HG03521 (cell line): ENCODE data around the gene NEO1.

Experiments used
- ATAC-seq: cut with Tn5 transposase; IDR thresholded peaks from one replicate; pipeline ENCODE4 v1.9.1; 2021; ENCODE audit warnings: mild to moderate bottlenecking, moderate library complexity; ENCODE audit not compliant: unreplicated experiment

The NEO1 gene, protein sequence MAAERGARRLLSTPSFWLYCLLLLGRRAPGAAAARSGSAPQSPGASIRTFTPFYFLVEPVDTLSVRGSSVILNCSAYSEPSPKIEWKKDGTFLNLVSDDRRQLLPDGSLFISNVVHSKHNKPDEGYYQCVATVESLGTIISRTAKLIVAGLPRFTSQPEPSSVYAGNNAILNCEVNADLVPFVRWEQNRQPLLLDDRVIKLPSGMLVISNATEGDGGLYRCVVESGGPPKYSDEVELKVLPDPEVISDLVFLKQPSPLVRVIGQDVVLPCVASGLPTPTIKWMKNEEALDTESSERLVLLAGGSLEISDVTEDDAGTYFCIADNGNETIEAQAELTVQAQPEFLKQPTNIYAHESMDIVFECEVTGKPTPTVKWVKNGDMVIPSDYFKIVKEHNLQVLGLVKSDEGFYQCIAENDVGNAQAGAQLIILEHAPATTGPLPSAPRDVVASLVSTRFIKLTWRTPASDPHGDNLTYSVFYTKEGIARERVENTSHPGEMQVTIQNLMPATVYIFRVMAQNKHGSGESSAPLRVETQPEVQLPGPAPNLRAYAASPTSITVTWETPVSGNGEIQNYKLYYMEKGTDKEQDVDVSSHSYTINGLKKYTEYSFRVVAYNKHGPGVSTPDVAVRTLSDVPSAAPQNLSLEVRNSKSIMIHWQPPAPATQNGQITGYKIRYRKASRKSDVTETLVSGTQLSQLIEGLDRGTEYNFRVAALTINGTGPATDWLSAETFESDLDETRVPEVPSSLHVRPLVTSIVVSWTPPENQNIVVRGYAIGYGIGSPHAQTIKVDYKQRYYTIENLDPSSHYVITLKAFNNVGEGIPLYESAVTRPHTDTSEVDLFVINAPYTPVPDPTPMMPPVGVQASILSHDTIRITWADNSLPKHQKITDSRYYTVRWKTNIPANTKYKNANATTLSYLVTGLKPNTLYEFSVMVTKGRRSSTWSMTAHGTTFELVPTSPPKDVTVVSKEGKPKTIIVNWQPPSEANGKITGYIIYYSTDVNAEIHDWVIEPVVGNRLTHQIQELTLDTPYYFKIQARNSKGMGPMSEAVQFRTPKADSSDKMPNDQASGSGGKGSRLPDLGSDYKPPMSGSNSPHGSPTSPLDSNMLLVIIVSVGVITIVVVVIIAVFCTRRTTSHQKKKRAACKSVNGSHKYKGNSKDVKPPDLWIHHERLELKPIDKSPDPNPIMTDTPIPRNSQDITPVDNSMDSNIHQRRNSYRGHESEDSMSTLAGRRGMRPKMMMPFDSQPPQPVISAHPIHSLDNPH (N-terminal part only)

DNA sequence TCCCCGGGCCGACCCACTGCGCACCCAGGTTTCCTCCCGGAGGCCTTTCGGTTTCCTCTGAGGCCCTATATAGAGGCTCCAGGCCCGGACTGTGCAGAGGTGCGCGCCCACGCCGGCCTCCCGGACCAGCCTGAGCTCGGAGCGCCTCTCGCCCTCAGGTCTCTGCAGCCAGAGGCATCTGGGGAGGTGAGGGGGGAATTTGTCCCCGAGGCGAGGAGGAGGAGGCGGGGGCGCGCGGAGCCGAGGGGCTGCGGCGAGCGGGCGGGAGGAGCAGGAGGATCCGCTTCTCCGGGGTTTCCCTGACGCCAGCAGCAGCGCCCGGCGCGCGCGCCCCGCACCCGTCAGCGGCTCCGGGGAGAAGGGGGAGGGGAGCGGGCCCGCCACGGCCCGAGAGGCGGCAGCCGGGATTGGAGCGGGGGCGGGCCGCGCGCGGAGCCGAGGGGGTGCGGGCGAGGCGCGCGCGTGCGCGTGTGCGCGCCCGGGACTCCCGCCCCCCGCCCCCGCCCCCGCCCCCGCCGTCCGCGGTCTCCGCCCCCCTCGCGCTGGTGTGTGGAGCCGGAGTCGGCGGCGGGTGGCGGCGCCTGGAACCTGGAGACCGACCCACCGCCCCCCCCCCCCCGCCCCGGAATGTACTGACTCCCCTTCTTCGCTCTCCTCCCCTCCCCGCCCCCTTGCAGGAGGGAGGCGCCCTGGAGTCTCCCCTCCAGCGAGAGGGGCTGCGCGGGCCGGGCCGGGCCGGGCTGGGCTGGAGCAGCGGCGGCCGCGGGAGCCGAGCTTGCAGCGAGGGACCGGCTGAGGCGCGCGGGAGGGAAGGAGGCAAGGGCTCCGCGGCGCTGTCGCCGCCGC is at the start of gene NEO1:
Gene NEO1, plus strand, starts transcription at position 657 of the 846 bp plus-strand sequence. CDS start 213 bp downstream, outside the sequence.
- peak; percentile 64 for ATAC-seq

DNA sequence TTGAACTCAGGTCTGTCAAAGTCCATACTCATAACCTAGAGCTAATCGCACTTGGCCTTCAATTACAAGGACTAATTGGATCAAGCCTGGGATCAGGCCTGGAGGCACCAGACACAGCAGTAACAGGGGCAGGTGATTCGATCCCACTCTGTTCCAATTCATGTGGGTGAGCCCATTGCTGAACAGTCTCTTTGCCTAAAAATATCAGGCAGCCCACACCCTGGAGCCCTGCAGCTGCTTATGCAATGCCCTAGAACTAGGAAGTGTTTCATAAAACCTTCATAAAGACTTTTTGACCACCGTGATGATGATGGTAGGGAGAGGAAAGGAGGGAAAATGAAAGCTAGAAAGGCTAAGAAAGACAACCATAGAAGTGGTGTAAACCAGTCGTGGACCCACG is 47.8 kb upstream of the NEO1 start:
- ATAC-seq: no peak

DNA sequence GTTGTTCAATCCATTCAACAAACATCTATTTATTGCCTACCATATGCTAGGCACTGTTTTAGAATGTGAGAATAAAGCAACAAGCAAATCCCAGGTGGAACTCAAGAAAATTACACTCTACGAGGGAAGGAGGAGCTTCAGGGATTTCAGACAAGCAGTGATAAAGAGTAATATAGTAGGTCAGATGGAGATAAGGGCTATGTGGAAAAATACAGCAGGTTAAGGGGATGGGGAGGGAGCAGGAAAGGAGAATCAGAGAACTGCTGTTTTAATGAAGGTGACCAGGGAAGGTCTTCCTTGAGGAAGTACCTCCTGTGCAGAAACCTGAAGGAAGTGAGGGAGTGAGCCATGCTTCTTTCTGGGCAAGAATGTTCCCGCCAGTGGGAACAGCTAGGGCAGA is 47.2 kb upstream of the NEO1 start:
- no peak for ATAC-seq

DNA sequence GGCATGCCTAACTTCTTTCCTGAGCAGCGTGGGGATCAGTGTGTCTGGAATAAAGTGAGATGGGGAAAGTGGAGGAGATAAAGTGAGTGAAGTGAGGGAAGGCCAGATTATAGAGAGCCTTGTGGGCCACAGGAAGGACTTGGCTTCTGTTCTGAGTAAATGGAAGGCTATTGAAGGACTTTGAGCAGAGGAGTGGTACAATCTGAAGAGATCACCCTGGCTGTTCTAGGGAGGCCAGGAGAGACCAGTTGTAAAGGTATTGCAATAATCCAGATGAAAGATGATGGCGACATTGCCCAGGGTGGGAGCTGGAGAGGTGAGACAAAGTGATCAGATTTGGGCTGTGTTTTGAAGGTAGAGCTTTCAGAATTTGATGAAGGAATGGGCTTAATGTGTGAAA is 46.8 kb upstream of the NEO1 start:
- no peak for ATAC-seq

DNA sequence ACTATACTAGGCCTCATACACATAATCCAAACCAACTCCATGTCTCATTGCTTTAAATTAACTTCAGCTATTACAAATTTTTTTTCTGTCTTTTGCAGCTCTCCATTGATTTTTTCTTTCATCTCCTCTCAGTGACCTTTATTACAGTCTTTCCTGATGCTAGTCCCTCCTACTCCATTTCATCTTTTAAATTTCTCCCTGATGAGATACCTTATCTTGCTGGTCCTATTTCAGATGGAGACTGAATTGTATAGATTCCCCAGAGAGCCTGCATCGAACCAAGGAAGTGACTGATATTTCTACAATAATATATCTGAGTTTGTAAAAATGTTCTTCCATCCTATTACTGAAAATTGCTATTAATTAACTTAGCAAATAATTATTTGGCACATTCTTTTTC is 45.7 kb upstream of the NEO1 start:
- no peak for ATAC-seq

DNA sequence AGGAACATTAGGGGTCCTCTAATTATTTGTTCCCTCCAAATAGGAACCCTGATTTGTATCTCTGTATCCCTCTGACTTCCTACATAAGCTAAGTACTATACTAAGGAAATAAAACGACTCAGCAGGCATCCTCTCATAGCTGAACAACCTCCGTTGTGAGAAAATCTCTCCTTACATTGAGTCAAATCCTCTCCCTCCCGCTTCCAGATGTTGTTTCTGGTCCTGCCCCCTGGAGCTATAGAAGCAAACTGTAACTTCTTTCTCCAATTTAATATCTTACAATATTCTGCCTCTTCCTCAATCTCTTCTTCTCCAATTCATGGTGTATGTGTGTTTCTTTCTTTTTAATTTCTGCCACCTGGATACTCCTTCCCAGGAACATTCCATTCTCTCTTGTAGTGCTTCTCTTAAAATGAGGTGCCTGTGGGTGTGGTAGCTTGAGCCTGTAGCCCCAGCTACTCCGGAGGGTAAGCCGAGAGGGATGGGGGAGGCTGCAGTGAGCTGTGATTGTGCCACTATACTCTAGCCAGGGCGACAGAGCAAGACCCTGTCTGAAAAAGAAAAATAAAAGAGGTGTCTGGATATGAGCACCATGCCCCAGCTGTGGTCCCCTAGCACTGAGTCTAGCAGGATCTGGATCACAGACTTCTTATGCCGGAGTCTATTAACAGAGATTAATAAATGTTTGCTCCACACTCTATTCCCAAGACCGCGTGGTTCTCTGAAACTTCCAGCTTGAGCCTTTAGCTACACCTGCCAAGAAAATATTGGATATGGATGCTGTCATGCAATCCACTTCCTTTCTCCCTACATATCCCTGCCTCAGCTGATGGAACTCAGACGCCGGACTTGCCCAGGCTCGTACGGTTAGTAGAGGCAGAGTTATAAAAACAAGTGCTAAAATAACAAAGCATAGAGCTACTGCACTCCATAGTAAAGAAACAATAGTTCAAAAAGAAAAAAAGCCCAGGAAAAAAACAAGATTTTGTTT is 42.9 kb upstream of the NEO1 start:
- no peak for ATAC-seq

DNA sequence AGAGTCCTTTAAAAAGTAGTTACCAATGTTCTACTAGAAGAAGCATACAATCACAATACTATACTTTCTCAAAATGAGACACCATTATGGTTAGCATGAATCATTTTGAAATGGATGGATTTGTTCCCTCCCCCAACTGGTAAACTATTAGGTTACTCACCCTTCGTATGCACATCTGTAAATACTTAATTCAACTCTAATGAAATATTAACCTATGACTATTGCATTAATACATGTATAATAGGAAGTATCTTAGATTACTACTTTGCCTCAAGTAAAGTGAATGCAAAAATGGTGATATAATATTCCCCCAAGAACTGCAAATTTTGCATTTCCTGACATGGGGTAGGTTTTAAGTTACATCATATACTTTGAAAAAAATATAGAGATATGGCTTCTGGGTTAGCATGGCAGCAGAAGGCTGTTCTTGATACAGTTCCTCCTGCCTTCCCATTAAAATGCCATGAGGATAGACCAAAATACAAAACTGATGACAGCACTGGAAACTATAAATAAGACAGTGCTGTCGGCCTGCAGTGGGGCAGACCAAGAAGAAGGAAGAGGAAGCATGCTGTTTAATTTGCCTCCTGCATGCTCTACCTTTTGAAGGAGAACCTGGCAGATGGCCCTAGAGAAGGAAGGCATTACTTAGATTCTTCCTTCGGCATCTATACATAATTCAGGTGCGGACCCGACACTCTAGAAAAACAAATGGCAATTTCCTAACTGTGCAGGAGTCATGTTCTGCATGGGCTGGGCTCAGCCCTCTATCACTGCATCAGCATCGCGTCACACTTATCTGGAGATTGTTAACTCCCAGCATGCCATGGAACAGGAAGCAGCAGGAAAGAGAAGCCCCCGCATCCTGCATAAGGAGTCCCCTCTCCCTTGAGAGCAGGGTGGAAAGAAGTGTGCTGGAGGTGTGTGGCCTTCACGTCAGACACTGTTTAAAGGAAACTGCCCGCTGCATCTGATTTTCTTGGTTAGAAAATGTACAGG is 41.8 kb upstream of the NEO1 start:
- no peak for ATAC-seq

DNA sequence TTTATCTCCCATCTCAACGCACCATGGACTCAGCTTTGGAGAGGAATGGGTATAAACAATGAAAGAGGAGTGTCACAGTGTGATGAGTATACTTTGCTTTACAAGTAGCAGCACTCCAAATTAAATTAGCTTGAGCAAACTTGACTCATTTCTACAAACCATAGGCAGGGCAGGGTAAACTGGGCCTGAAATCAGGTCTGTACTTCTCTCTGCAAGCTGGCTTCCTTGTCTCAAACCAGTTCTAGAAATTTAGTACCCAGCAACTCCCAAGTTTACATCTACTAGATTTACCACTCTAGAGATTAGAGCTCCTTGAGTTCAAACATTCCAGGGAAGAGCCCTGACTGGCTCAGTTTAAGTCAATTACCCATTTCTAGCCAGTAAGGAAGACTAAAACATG is 37.4 kb upstream of the NEO1 start:
- ATAC-seq: no peak

DNA sequence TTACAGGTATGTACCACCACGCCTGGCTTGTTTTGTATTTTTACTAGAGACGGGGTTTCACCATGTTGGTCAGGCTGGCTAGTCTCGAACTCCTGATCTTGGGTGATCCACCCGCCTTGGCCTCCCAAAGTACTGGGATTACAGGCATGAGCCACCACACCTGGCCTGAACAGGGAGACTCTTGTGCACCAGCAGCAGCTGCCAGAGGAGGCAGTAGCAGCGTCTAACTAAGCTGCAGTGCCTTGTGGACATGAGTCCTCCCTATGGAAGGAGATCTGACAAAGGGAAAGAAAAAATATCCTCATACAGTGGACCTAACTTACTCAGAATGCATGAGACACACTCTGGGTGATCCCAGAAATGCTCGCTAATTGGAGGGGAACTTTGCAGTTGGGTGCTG is 36.8 kb upstream of the NEO1 start:
- ATAC-seq: no peak

DNA sequence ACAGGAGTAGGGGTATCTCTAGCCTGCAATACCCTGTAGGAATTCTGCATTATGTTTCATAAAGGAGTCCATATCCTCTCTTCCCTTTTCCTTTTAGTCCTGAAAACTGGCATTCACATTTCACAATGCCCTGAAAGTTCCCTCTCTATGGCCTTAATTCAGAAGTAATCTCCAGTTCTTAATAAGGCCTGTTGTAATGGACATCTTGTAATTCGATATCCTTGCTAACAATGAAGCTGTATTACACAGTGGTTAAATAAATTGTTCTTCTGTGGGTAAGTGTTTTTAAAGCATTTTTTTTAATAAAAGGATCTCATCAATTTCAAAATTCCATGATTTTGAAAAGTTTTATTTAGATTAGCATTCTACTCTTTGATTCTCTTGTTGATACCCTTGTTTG is 34.3 kb upstream of the NEO1 start:
- no peak for ATAC-seq

DNA sequence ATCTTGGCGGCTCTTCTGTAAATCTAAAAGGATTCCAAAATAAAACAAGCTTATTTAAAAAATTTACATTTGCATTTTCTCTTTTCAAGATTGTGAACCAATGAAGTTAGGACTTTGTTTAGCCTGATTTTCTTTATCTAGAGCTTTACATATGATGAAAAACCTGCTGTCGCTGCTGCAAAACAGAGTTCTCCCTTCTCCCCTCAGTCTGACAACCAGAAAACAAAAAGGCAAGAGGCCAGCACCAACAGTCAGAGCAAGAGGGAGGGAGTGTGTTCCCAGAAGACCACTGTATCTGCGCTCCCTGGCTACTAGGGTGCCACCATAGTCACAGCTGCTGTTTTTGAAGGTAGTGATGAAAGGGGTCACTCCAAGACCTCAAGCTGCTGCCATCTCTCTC is 33.1 kb upstream of the NEO1 start:
- ATAC-seq: no peak

DNA sequence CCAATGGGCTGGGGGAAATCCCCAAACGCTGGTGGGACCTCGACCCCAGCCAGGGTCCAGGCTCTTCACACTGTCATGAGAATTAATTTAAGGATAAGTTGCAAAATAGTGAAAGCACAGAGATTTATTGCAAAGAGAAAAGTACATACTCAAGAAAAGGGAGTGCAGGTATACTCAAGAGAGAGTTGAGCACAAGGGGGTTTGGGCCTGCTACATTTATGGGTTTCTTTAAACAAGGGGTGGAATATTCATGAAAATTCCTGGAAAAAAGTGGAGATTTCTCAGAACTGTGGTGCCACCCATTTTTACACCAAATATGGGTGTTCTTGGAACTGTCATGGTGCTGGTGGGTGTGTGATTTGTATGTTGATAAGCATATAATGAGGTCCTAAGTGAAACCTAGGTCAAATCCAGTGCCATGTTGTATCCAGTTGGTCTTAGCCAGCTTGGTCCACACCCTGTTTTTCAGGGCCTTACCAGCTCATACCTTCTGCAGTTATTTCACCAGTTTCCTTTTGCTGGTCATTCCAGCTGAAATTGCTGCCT is 32.6 kb upstream of the NEO1 start:
- no peak for ATAC-seq

DNA sequence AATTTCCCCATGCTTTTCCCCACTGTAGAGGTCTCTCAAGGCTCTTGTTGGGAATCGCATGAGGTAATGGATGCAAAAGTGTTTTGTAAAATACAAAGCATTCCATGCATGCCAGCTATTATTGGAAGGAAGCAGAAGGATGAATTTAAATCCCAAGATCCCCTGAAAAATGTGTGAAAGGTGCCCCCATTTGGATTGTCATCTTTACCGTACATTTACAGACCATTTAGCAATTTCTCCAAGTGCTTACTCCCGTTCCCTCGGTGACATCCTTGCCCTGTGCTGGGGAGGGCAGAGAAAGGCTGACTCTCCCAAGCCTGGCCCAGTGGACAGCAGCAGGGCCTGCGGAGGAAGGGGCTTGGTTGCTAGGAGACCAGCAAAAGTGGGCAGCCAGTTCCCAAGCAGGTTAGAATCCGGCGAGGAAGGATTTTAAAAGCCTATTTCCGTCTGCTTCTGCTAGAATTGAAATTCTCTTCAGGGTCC is 31.1 kb upstream of the NEO1 start:
- ATAC-seq: no peak

DNA sequence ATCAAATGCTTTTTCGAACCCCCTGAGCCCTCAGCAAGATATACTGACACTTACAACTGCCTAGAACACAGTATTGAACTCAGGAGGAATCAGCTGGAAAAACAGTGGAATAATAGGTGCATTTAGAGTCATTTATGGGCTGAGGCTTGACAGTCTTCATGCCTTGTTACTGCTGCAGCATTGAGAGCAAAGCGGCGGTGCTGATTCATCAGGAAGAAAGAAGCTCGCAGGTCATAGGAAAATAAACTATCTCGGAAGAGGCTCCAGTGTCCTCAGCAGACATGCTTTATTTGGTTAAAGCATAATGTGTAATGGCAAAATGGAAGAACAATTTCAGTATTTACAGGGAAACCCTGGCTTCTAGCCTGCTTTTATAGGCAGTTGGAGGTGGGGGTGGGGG is 30.1 kb upstream of the NEO1 start:
- ATAC-seq: no peak

DNA sequence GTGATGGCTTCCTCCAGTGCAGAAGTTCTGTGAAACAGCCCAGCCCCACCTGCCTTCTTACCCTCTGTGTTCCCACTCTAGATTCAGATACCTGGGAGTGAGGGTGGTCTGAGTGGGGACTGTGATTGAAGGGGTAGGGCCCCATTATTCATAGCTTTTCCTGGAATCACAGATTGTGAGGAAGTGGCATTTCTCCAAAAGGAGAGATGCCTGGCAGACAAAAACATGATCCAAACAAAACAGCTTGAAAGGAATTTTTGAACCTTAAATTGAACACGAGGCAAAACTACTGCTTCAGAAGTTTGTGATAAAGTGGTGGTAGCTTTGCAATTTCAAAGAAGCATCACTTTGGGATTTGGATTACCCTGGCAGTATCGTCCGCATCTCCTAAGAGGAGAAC is 29.2 kb upstream of the NEO1 start:
- ATAC-seq: no peak

DNA sequence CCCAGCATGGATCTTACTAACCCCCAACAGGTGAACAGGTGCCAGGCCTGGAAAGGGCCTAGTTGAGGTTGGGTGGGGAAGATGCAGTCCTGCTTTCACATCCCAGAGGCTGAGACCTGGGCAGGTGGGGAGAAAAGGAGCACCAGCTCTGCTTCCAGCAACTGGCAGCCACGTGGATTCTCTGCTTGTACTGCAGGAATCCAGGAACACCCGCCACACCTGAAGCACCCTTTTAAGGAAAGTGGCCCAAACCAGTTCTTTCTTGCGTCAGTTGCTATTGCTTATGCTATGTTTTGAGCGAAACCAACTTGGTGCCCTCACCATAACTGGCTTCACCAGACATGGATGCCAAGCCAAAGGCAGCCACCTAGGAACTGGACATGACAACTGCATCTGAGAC is 28.1 kb upstream of the NEO1 start:
- no peak for ATAC-seq

DNA sequence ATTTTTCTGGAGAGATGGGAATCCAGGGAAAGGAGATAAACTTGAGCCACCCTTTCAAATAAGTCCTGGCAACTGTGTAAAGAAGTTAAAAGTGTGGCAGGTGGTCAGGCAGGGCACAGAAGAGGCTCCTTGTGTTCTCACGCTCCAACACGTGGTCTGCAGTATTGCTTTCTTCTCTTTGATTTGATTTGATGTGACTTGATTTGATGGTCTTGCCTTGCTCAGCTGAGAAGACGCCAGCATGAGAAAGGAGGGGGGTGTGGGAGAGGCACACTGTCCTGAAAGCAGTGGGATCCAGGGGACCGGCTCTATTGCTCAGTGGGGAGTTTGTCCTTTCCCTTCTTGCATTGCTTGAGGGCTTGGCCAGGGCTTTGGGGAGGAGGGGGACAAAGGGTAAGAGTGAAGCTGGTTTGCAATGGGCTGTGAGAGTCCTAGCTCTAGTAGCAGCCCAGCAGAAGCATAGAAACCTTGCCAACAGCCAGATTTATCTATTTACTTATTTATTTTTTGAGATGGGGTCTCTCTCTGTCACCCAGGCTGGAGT is 25.7 kb upstream of the NEO1 start:
- no peak for ATAC-seq
